GM12872 (cell line): ENCODE results near the gene CMIP.

ENCODE experiments used
- CTCF ChIP-seq: IDR thresholded peaks from 3 replicates; pipeline ENCODE4 v1.5.1; 2011; ENCODE audit warnings: low read depth, mild to moderate bottlenecking, low read length, moderate library complexity; ENCODE audit not compliant: insufficient read depth

CMIP gene

GRCh38 chr16:81578636-81579413 lies 134.2 kb downstream of the CMIP start:
- TF ChIP-seq CTCF, result no peak

DNA sequence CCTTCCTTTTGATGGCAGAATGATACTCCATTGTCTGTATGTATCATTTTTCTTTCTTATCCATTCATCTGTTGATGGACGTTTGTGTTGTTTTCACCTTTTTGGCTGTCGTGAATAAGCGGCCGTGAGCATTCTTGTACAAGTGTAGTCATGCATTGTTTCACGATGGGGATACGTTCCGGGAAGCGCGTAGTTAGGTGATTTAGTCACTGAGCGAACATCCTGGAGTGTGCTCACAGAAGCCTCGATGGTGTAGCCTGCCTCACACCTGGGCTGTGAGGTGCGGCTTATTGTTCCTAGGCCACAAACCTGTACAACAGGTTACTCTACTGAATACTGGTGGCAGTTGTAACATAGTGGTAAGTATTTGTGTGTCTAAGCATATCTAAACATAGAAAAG lies 136.5 kb downstream of the CMIP start:
- TF ChIP-seq CTCF, result no peak

- no peak for TF ChIP-seq CTCF
Measured at GRCh38 chr16:81582655-81583441, 138.2 kb downstream of the CMIP start.

- TF ChIP-seq CTCF, result no peak
Measured at GRCh38 chr16:81583893-81584631, 139.5 kb downstream of the CMIP start.

DNA sequence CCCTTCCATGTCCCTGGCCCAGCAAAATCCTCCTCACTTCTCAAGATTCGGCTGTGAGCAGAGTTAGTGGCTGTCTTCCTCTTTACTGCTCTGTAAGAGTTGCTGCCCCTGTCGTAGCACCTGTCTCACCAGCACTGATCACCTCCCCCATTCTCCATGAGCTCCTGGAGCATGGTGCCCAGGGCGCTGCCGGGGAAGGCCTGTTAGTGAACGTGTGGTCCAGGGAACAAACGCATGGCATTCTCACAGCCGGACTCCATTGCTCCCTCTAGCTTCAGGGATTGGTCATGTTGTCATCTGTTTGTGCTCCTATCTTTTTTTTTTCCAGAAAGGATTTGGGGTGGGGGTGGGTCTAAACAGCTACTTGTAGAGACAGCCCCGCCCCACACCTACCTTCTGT lies 141.2 kb downstream of the CMIP start:
- 0 out of 3 replicates have a peak, but pooled peaks have one; percentile 3 for TF ChIP-seq CTCF

- TF ChIP-seq CTCF, result no peak
Measured at GRCh38 chr16:81586417-81586816, 141.8 kb downstream of the CMIP start.
